Measurements from ENCODE around the gene TBC1D4.

GRCh38 chr13:75372923-75373841, 108.8 kb downstream of the TBC1D4 start:
- TF ChIP-seq CTCF (IDR thresholded peaks at IDR 0.05) (no peak), POLR2A (IDR thresholded peaks at IDR 0.05) (no peak)

Data from esophagus squamous epithelium (tissue), 4 donors.